GM21423 (cell line): Measurements from ENCODE around the gene VPS29.
"Not testable (repeated sequence)": the region's sequence is repeated elsewhere in the genome, so short reads cannot be mapped to it uniquely, and the experiment has no call there.

Experiments
- ATAC-seq: cut with Tn5 transposase; IDR thresholded peaks from one replicate; pipeline ENCODE4 v1.9.1; 2021; ENCODE audit warnings: mild to moderate bottlenecking, moderate library complexity; ENCODE audit not compliant: unreplicated experiment

VPS29 gene

GRCh38 chr12:110501752-110502738, at the start of gene VPS29, which contains the start of gene RAD9B:
TSS of gene VPS29 (minus strand) at chr12:110502111. CDS start at chr12:110502051, 60 bp downstream.
TSS of gene RAD9B (plus strand) at chr12:110502331. CDS start at chr12:110502338, 7 bp downstream.
- peak; percentile 95 for ATAC-seq

- ATAC-seq, result no peak
Observed at GRCh38 chr12:110550981-110551380, 49.1 kb upstream of the VPS29 start.

GRCh38 chr12:110549716-110550115, 47.8 kb upstream of the VPS29 start:
- no peak for ATAC-seq

- no peak for ATAC-seq
Observed at GRCh38 chr12:110548678-110549077, 46.8 kb upstream of the VPS29 start.

- no peak for ATAC-seq
Observed at GRCh38 chr12:110547090-110547489, 45.2 kb upstream of the VPS29 start.

GRCh38 chr12:110546339-110546738, 44.4 kb upstream of the VPS29 start:
- ATAC-seq, result no peak

GRCh38 chr12:110545812-110546211, 43.9 kb upstream of the VPS29 start:
- ATAC-seq, result no peak

GRCh38 chr12:110545259-110545658, 43.3 kb upstream of the VPS29 start:
- not testable (repeated sequence) for ATAC-seq

- ATAC-seq, result no peak
Observed at GRCh38 chr12:110543965-110544364, 42.1 kb upstream of the VPS29 start.

- ATAC-seq, result no peak
Observed at GRCh38 chr12:110543252-110543959, 41.5 kb upstream of the VPS29 start.

- no peak for ATAC-seq
Observed at GRCh38 chr12:110540048-110540447, 38.1 kb upstream of the VPS29 start.

- ATAC-seq, result no peak
Observed at GRCh38 chr12:110538869-110539622, 37.1 kb upstream of the VPS29 start.

- ATAC-seq, result no peak
Observed at GRCh38 chr12:110537605-110538409, 35.9 kb upstream of the VPS29 start.

GRCh38 chr12:110536834-110537604, 35.1 kb upstream of the VPS29 start:
- ATAC-seq, result no peak

- ATAC-seq, result no peak
Observed at GRCh38 chr12:110534811-110535210, 32.9 kb upstream of the VPS29 start.

- ATAC-seq, result no peak
Observed at GRCh38 chr12:110533607-110534006, 31.7 kb upstream of the VPS29 start.

- ATAC-seq, result no peak
Observed at GRCh38 chr12:110532644-110533043, 30.7 kb upstream of the VPS29 start.

GRCh38 chr12:110531741-110532333, 29.9 kb upstream of the VPS29 start:
- peak; percentile 81 for ATAC-seq

GRCh38 chr12:110530511-110530910, 28.6 kb upstream of the VPS29 start:
- ATAC-seq, result no peak
